ENCODE measurements around the gene A4GALT.

A4GALT gene

DNA sequence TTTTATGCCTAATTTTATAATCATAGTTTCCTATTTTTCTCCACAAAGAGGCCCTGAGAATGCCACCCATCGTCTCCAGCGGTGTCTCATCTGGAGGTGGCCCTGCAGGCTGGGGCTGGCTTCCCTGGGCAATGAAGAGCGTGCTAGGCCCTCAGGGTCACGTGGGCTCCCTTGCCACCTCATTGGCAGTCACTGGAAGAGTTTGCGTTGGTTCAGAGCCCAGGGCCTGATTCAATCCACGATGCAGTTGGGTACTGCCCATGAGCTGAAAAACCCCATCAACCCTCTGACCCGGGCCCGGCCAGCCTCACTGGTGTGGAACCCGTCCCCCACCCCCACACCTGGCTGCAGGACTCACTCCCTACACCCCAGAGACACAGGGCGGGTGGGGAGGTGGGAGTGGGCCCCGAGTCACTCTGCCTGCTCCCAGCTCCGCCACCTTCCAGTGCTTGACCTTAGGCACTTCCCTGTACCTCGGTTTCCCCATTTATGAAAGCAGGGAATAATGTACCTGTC, 43.4 kb upstream of the A4GALT start:
- TF ChIP-seq, protein P1, sequence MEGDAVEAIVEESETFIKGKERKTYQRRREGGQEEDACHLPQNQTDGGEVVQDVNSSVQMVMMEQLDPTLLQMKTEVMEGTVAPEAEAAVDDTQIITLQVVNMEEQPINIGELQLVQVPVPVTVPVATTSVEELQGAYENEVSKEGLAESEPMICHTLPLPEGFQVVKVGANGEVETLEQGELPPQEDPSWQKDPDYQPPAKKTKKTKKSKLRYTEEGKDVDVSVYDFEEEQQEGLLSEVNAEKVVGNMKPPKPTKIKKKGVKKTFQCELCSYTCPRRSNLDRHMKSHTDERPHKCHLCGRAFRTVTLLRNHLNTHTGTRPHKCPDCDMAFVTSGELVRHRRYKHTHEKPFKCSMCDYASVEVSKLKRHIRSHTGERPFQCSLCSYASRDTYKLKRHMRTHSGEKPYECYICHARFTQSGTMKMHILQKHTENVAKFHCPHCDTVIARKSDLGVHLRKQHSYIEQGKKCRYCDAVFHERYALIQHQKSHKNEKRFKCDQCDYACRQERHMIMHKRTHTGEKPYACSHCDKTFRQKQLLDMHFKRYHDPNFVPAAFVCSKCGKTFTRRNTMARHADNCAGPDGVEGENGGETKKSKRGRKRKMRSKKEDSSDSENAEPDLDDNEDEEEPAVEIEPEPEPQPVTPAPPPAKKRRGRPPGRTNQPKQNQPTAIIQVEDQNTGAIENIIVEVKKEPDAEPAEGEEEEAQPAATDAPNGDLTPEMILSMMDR (IDR thresholded peaks at IDR 0.05) = no peak

DNA sequence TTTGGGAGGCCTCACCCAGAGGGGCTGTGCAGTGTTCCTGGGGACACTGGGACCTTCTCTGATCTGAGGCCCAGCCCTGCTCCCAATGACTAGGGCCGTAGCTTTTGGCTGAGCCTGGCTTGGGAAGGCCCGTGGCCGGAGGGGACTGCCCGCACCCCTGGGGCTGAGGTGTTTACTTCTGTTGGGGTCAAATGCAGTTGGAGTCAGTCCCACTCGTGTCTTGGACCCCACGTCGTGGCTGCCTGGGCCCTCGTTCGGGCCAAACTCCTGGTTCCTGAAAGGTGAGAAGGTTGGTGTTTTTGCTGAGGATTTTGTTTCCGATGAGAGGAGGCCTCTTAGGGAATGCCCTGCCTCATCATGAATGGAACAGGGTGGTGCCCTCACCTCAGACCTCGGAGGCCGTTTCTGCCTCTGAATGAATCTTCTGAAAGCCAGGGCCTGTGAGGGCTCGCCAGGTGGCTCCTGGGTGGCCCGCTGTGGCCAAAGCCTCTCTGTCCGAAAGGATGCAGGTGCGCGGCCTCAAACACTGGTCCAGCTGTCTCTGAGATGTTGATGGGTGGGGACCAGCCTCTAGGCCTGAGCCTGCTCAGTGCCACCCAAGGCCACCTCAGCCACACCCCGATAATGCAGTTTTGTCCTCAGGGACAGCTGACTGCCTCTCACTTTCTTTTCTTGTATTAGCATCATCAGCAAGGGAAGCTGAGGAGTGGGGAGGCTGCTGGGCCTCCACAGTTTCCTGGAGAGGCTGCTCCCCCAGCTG, 40.3 kb upstream of the A4GALT start:
- TF ChIP-seq, protein P1 (IDR thresholded peaks at IDR 0.05) = no peak

DNA sequence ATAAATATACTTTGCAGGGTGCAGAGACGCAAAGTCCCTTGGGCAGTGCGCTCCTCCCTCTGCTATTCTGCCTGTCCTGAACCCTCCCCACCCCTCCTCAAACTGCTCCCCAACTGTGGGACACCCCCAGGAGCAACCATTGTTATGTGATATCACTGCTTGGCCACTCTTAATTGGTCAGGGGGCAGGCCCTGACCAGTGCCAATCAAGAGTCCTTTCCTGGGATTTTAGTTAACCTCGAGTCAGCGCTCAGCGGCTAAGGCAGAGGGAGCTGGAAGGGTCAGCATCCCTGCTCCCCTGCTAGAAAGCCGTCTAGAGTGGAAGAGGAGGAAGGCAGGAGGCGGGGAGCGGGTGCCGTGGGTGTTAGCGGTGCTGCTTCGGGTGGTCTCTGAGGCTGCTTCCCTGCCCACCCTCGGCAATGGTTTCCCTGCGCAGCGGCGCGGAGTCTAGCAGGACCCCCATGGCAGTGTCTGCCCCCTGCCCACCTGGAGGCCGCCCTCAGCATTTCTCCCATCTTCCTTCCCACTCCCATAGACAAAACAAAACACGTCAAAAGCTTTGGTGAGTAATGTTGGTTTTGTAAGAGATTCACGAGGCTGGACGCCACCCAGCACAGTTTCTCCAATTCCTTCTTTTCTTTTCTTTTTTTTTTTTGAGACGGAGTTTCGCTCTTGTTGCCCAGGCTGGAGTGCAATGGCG, 38.4 kb upstream of the A4GALT start:
- TF ChIP-seq, protein P1 (IDR thresholded peaks at IDR 0.05) = no peak

DNA sequence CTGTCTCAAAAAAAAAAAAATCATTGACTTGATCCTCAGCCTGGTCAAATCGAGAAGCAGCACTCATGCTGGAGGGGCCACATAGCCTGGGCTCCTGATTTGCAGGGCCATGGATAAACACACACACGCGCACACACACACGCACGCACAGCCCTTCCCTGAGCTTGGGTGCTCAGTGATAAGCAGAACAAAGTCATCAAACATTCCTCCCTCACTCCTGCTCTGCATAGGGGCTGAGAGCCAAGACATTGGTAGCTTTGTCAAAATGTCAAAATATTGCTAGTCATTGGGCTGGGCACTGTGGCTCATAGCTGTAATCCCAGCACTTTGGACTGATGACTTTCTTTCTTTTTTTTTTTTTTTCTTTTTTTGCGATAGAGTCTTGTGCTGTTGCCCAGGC, 34.0 kb upstream of the A4GALT start:
- TF ChIP-seq, protein P1 (IDR thresholded peaks at IDR 0.05) = no peak

DNA sequence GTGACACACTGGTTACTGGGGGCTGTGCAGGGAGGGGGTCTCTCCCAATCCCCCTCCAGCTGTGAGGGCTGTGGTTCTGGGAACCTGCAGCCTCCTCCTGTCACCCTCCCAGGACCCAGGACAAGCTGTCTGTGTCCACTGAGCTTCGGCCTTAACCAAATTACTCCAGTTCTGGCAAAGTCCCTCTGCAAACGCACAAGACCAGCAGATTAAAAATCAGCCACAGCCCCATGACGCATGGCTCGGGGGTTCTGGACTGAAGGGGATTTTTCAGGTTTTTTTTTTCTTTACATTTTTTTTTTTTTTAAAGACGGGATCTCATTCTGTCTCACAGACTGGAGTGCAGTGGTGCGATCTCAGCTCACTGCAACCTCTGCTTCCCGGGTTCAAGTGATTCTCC, 32.2 kb upstream of the A4GALT start:
- TF ChIP-seq, protein P1 (IDR thresholded peaks at IDR 0.05) = no peak

DNA sequence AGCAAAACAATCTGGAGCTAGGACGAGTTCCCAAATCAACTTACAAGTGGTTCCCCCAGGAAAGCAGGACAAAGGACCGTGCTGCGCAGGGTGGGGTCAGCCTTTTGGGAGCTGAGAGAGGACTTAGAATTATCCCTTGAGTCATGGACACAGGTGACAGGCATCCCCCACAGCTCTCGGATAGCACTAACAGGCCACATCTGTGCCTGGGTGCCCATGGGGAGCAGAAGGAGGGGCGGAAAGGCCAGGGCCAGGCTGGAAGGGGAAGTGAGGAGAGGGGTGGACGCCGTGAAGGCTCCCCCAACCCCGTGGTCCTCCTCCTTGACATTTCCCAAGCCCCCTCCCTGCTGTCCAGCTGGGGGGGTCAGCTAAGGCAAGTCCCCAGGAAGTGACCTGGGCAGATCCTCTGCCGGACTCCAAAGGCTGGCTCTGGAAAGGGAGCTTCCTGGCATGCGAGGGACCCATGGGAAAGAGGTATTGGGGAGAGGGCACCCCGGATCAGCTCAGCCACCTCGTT, 31.6 kb upstream of the A4GALT start:
- TF ChIP-seq, protein P1 (IDR thresholded peaks at IDR 0.05) = no peak

DNA sequence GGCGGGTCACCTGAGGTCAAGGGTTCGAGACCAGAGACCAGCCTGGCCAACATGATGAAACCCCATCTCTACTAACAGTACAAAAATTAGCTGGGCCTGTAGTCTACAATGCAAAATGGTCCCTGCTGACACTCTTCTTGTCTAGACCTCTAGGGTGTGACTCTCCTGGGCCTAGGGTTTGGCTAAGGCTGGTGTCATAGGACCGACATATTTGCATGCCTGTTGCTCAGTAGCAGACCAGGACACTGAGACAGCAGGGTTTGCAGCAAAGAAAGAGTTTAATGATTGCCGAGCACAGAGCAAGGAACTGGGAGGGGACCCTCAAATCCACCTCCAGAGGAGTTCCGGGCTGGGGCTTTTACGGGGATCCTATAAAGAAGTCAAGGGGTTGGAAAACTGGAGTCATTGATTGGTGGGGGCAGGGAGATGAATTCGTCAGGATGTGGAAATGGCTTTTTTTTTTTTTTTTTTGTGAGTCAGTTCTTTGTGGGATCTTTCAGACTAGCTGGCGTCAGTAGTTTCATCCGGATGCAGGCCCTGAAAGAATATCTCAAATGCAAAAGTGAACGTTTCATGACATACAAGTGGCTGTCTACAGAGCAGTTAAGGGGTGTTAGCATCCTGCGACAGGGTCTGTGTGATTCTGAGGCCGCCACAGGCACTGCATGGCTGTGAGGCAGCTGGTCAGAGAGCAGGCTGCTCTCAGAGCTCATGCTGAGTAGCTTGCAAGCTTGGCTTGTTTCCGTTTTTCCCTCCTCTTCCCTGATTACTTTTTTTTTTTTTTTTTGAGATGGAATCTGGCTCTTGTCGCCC, 27.2 kb upstream of the A4GALT start:
- TF ChIP-seq, protein P1 (IDR thresholded peaks at IDR 0.05) = no peak

Measured in LNCAP (cell line).